ENCODE results near the gene KCNN2. TPM values are rescaled to one million over a fixed set of nuclear protein-coding genes. Genes with fewer than 3 reads are reported as not detected.
"Not testable (repeated sequence)": the region's sequence is repeated elsewhere in the genome, so short reads cannot be mapped to it uniquely, and the experiment has no call there.

KCNN2 gene
- total RNA-seq, 1 experiment from 2014 or later, result not detected

GRCh38 chr5:114432684-114433083, 70.8 kb downstream of the KCNN2 start:
- RAD21 ChIA-PET (ENCODE audit: low non-redundant PET in 1 of 2, low total read pairs in 2 of 2, uncharacterized antibody in 2 of 2, unreplicated experiment in 2 of 2); POLR2A ChIA-PET; H3K4me3 ChIP-seq (replicated peaks in 1 of 2; ENCODE audit: low read depth in 1 of 2, low read length in 2 of 2); H3K9ac ChIP-seq (ENCODE audit: low read length); H3K9me3 ChIP-seq (ENCODE audit: control insufficient read depth in 1 of 2, insufficient read depth in 1 of 2, low read depth in 1 of 2, low read length in 2 of 2); CTCF ChIA-PET; H3K36me3 ChIP-seq (ENCODE audit: control insufficient read depth in 1 of 2, insufficient read depth in 2 of 2, low read length in 2 of 2); H3K79me2 ChIP-seq (ENCODE audit: insufficient read depth, low read length); H4K20me1 ChIP-seq (ENCODE audit: insufficient read depth); intact Hi-C loops (cut with micrococcal nuclease); H3K4me1 ChIP-seq (ENCODE audit: control insufficient read depth in 1 of 2, insufficient read depth in 2 of 2, low read length in 2 of 2); H2AFZ ChIP-seq (ENCODE audit: low read depth, low read length, poor library complexity, severe bottlenecking); H3K27ac ChIP-seq (ENCODE audit: low read depth, low read length); H3K9me2 ChIP-seq (ENCODE audit: insufficient read depth); DNase-seq (ENCODE audit: low read depth, low spot score); H3K27me3 ChIP-seq (ENCODE audit: insufficient read depth, low read length); H3K4me2 ChIP-seq (ENCODE audit: low read length); ATAC-seq; BruUV-seq (replicated peaks): not testable (repeated sequence)

- Histone ChIP-seq H3K9ac (ENCODE audit: low read length) (no peak overlapping the region), H3K36me3 (ENCODE audit: control insufficient read depth in 1 of 2, insufficient read depth in 2 of 2, low read length in 2 of 2) (no peaks in the 10 kb centered on the region), H3K79me2 (ENCODE audit: insufficient read depth, low read length) (no peaks in the 10 kb centered on the region), H3K27me3 (ENCODE audit: insufficient read depth, low read length) (no peaks in the 10 kb centered on the region), H3K9me2 (ENCODE audit: insufficient read depth) (no peaks in the 10 kb centered on the region), H2AFZ (ENCODE audit: low read depth, low read length, poor library complexity, severe bottlenecking) (no peak overlapping the region), H3K27ac (ENCODE audit: low read depth, low read length) (no peak overlapping the region), H3K4me3 (replicated peaks in 1 of 2; ENCODE audit: low read depth in 1 of 2, low read length in 2 of 2) (no peak overlapping the region), H3K9me3 (ENCODE audit: control insufficient read depth in 1 of 2, insufficient read depth in 1 of 2, low read depth in 1 of 2, low read length in 2 of 2) (no peaks in the 10 kb centered on the region), H3K4me2 (ENCODE audit: low read length) (no peak overlapping the region), H4K20me1 (ENCODE audit: insufficient read depth) (no peaks in the 10 kb centered on the region), H3K4me1 (ENCODE audit: control insufficient read depth in 1 of 2, insufficient read depth in 2 of 2, low read length in 2 of 2) (no peaks in the 10 kb centered on the region)
- ChIA-PET RAD21 (ENCODE audit: low non-redundant PET in 1 of 2, low total read pairs in 2 of 2, uncharacterized antibody in 2 of 2, unreplicated experiment in 2 of 2) (no interaction called here), CTCF (interaction anchor here (1.4 kb wide), 1 partner anchor 13 kb away, joined by 5 read pairs; no protein-coding TSS in a partner anchor), POLR2A (no interaction called here)
- DNase-seq (ENCODE audit: low read depth, low spot score) (no peak), ATAC-seq (no peak)
- BruUV-seq (replicated peaks), result no TSS peak
- intact Hi-C loops (cut with micrococcal nuclease), result no loop called here
- no peak for TF ChIP-seq SP1 (IDR thresholded peaks at IDR 0.05; ENCODE audit: low read depth)
- no peak for TF ChIP-seq ZBTB33 (IDR thresholded peaks at IDR 0.05; ENCODE audit: extremely low read depth, insufficient replicate concordance, low read length)
- no peak for TF ChIP-seq RAD21 (IDR thresholded peaks at IDR 0.05; ENCODE audit: low read depth)
- no peak for TF ChIP-seq MAX (IDR thresholded peaks at IDR 0.05)
- TF ChIP-seq CEBPB (IDR thresholded peaks at IDR 0.05; ENCODE audit: low read depth), result no peak
- no peak for TF ChIP-seq EGR1 (IDR thresholded peaks at IDR 0.05; ENCODE audit: low read depth)
- no peak for TF ChIP-seq YY1 (IDR thresholded peaks at IDR 0.05; ENCODE audit: extremely low read depth, insufficient replicate concordance, low read depth, low read length)
- no peak for TF ChIP-seq EZH2 (IDR thresholded peaks at IDR 0.05)
- no peak for TF ChIP-seq EZH2phosphoT487 (IDR thresholded peaks at IDR 0.05; ENCODE audit: borderline replicate concordance)
- no peak for TF ChIP-seq REST (IDR thresholded peaks at IDR 0.05; ENCODE audit: low read depth)
- no peak for TF ChIP-seq JUND (IDR thresholded peaks at IDR 0.05)
- no peak for TF ChIP-seq ATF3 (IDR thresholded peaks at IDR 0.05)
These were observed 72.7 kb downstream of the KCNN2 start for GRCh38 chr5:114434396-114435219.
